ENCODE measurements around the gene RNF112. TPM values are rescaled to one million over a fixed set of nuclear protein-coding genes. Genes with fewer than 3 reads are reported as not detected.

RNF112 gene
- total RNA-seq, 1 experiment from 2014 or later, result 0.18 TPM

DNA sequence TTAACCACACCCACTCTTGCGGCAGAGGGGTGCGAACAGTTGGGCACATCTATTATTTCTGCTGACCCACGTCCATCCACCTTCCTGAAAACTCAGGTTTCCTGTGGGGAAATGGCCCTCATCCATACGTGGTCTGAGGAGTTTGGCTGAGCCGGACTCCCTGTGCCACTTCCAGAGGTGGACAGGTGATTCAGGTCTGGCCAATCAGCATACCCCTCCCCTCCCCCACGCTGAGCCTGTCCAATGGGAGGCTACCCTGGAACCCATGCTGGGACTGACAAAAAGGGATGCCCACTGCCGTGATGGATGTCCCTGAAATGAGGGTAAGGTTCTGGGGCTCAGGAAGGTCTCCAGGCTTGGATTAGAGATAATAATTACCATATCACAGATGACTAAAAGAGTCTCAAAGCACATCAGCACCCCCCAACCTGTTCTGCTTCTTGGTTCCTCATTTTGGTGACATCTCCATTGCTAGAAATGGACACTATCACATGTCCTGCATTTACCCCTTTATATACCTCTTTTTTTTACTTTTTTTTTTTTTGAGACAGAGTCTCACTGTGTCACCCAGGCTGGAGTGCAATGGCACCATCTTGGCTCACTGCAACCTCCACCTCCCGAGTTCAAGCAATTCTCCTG lies 38.0 kb upstream of the RNF112 start:
- no peaks in the 10 kb centered on the region for H4K20me1 ChIP-seq (ENCODE audit: low read length)
- ChIA-PET POLR2A (ENCODE audit: unreplicated experiment) (no interaction called here), CTCF (no interaction called here)
- DNase-seq, result no peak
- peaks cover 11% of the 10 kb centered on the region; the same call in 1 of the 2 replicates for H3K4me1 ChIP-seq (ENCODE audit: insufficient read depth, low read length)
- no TSS peak for BruUV-seq (replicated peaks)
- peaks cover 9% of the 10 kb centered on the region; the same call in 1 of the 2 replicates for H3K79me2 ChIP-seq (ENCODE audit: low read length)
- H3K27ac ChIP-seq (ENCODE audit: low read length), result no peak overlapping the region
- no peaks in the 10 kb centered on the region for H3K9me2 ChIP-seq (replicated peaks; ENCODE audit: low read length)
- no peak overlapping the region for H3K4me2 ChIP-seq (ENCODE audit: low read length)
- TF ChIP-seq, protein P1, sequence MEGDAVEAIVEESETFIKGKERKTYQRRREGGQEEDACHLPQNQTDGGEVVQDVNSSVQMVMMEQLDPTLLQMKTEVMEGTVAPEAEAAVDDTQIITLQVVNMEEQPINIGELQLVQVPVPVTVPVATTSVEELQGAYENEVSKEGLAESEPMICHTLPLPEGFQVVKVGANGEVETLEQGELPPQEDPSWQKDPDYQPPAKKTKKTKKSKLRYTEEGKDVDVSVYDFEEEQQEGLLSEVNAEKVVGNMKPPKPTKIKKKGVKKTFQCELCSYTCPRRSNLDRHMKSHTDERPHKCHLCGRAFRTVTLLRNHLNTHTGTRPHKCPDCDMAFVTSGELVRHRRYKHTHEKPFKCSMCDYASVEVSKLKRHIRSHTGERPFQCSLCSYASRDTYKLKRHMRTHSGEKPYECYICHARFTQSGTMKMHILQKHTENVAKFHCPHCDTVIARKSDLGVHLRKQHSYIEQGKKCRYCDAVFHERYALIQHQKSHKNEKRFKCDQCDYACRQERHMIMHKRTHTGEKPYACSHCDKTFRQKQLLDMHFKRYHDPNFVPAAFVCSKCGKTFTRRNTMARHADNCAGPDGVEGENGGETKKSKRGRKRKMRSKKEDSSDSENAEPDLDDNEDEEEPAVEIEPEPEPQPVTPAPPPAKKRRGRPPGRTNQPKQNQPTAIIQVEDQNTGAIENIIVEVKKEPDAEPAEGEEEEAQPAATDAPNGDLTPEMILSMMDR (conservative IDR thresholded peaks at IDR 0.05; ENCODE audit: low read depth, low read length), result no peak
- TF ChIP-seq EZH2phosphoT487 (IDR thresholded peaks at IDR 0.05; ENCODE audit: borderline replicate concordance, low read length) (no peak), EZH2 (IDR thresholded peaks at IDR 0.05; ENCODE audit: low read length, unreplicated experiment) (no peak)
- intact Hi-C loops (cut with micrococcal nuclease), result no loop called here
- H3K9me3 ChIP-seq (ENCODE audit: low read length), result no peaks in the 10 kb centered on the region
- H3K36me3 ChIP-seq (ENCODE audit: low read depth, low read length), result no peaks in the 10 kb centered on the region
- no peak overlapping the region for H3K4me3 ChIP-seq (ENCODE audit: low read length)
- ATAC-seq, result no peak
- no peak overlapping the region for H2AFZ ChIP-seq (ENCODE audit: low read length)
- no peak overlapping the region for H3K9ac ChIP-seq (ENCODE audit: low read length)
- no peaks in the 10 kb centered on the region for H3F3A ChIP-seq (ENCODE audit: low read length, unreplicated experiment)
- H3K27me3 ChIP-seq (ENCODE audit: low read length), result no peaks in the 10 kb centered on the region

GRCh38 chr17:19374136-19374535 lies 36.9 kb upstream of the RNF112 start:
- Histone ChIP-seq H3K36me3 (ENCODE audit: low read depth, low read length) (no peaks in the 10 kb centered on the region), H3K9me3 (ENCODE audit: low read length) (no peaks in the 10 kb centered on the region), H3K9ac (ENCODE audit: low read length) (no peak overlapping the region), H3K27ac (ENCODE audit: low read length) (no peak overlapping the region), H3K4me3 (ENCODE audit: low read length) (no peak overlapping the region), H4K20me1 (ENCODE audit: low read length) (no peaks in the 10 kb centered on the region), H3K9me2 (replicated peaks; ENCODE audit: low read length) (no peaks in the 10 kb centered on the region), H3K4me1 (ENCODE audit: insufficient read depth, low read length) (peaks cover 14% of the 10 kb centered on the region), H2AFZ (ENCODE audit: low read length) (no peak overlapping the region), H3K79me2 (ENCODE audit: low read length) (peaks cover 17% of the 10 kb centered on the region), H3K27me3 (ENCODE audit: low read length) (no peaks in the 10 kb centered on the region), H3K4me2 (ENCODE audit: low read length) (no peak overlapping the region), H3F3A (ENCODE audit: low read length, unreplicated experiment) (no peaks in the 10 kb centered on the region)
- ChIA-PET CTCF (interaction anchor here (0.8 kb wide), 1 partner anchor 11 kb away, joined by 3 read pairs; the partner anchor contains the start of gene B9D1), POLR2A (ENCODE audit: unreplicated experiment) (no interaction called here)
- BruUV-seq (replicated peaks), result no TSS peak
- no peak for DNase-seq
- intact Hi-C loops (cut with micrococcal nuclease), result no loop called here
- ATAC-seq, result no peak
- TF ChIP-seq, protein P1 (conservative IDR thresholded peaks at IDR 0.05; ENCODE audit: low read depth, low read length), result no peak
- no peak for TF ChIP-seq EZH2 (IDR thresholded peaks at IDR 0.05; ENCODE audit: low read length, unreplicated experiment)
- TF ChIP-seq EZH2phosphoT487 (IDR thresholded peaks at IDR 0.05; ENCODE audit: borderline replicate concordance, low read length), result no peak

DNA sequence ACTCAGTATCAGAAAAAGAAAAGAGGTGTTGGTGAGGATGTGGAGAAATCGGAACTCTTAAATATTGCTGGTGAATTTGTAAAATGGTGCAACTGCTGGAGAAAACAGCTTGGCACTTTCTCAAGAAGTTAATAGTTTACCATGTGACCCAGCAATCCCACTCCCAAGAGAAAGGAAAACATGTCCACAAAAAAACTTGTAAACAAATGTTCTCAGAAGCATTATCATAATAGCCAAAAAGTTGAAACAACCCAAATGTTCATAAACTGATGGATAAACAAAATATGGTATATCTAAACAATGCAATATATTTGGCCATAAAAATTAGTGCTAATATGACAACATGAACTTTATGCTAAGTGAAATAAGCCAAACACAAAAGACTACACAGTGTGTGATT lies 35.3 kb upstream of the RNF112 start:
- H3K79me2 ChIP-seq (ENCODE audit: low read length), result peaks cover 33% of the 10 kb centered on the region
- H3K36me3 ChIP-seq (ENCODE audit: low read depth, low read length), result peaks cover 13% of the 10 kb centered on the region
- BruUV-seq (replicated peaks), result no TSS peak
- H4K20me1 ChIP-seq (ENCODE audit: low read length), result no peaks in the 10 kb centered on the region
- TF ChIP-seq EZH2phosphoT487 (IDR thresholded peaks at IDR 0.05; ENCODE audit: borderline replicate concordance, low read length), result no peak
- TF ChIP-seq, protein P1 (conservative IDR thresholded peaks at IDR 0.05; ENCODE audit: low read depth, low read length), result no peak
- no peak for TF ChIP-seq EZH2 (IDR thresholded peaks at IDR 0.05; ENCODE audit: low read length, unreplicated experiment)
- intact Hi-C loops (cut with micrococcal nuclease), result loop anchor here (5.0 kb wide), 1 partner anchor 132 kb away; no protein-coding TSS in a partner anchor
- H3K9ac ChIP-seq (ENCODE audit: low read length), result no peak overlapping the region
- H3F3A ChIP-seq (ENCODE audit: low read length, unreplicated experiment), result no peaks in the 10 kb centered on the region
- no peaks in the 10 kb centered on the region for H3K27me3 ChIP-seq (ENCODE audit: low read length)
- peaks cover 15% of the 10 kb centered on the region for H3K4me1 ChIP-seq (ENCODE audit: insufficient read depth, low read length)
- H3K27ac ChIP-seq (ENCODE audit: low read length), result no peak overlapping the region
- POLR2A ChIA-PET (ENCODE audit: unreplicated experiment), result no interaction called here
- ATAC-seq (no peak), DNase-seq (no peak)
- no peaks in the 10 kb centered on the region for H3K9me3 ChIP-seq (ENCODE audit: low read length)
- H3K9me2 ChIP-seq (replicated peaks; ENCODE audit: low read length), result no peaks in the 10 kb centered on the region
- CTCF ChIA-PET, result no interaction called here
- no peak overlapping the region for H3K4me3 ChIP-seq (ENCODE audit: low read length)
- no peak overlapping the region for H2AFZ ChIP-seq (ENCODE audit: low read length)
- H3K4me2 ChIP-seq (ENCODE audit: low read length), result no peak overlapping the region
